Lower leg skin (tissue), 4 donors: ENCODE data around the gene KRTAP6-1. TPM values are rescaled to one million over a fixed set of nuclear protein-coding genes. Genes with fewer than 3 reads are reported as not detected.

Experiments used
- DNase-seq, 2 donors: peaks; one replicate each; pipeline ENCODE4 v3.0.0-alpha.2; 2019; ENCODE audit warnings: low spot score in 2 of 2
- H3K4me3 ChIP-seq: fragments of 200-600 bp; sonication (generic); 2 replicates; pipeline ENCODE4 v1.5.1; 2017; ENCODE audit warnings: mild to moderate bottlenecking, low read depth; ENCODE audit not compliant: poor library complexity, severe bottlenecking
- CTCF ChIP-seq, 3 donors: fragments of 450-650 bp; IDR thresholded peaks; one replicate each; pipeline ENCODE4 v1.5.1; 2016; ENCODE audit warnings: antibody characterized with exemption in 3 of 3, mild to moderate bottlenecking in 3 of 3, moderate library complexity in 2 of 3
- POLR2A ChIP-seq, 2 donors: fragments of 450-650 bp; IDR thresholded peaks; one replicate each; pipeline ENCODE4 v1.6.1; 2016 to 2017; ENCODE audit warnings: antibody characterized with exemption in 2 of 2, mild to moderate bottlenecking in 1 of 2, moderate library complexity in 1 of 2
- WGBS, 2 donors: methylation state at CpG; one replicate each; pipeline ENCODE4 v1.1.5; 2018; 5-methylcytosine and 5-hydroxymethylcytosine counted together
- intact Hi-C: fragments of 100-400 bp; cut with DNase I; formaldehyde crosslinking; loops from one replicate; pipeline ENCODE4 v1.15.0; 2023; ENCODE audit warnings: low total_unique reads
- total RNA-seq, 4 donors: library from RNA; depleted of rRNA; stranded (reverse); fragments of >200 nt; gene quantifications; one replicate each; pipeline ENCODE4 v1.1.0, GENCODE V29; 2016

Gene KRTAP6-1
- total RNA-seq, 4 donors from 2014 or later = 14.9 TPM; not detected in 3

DNA sequence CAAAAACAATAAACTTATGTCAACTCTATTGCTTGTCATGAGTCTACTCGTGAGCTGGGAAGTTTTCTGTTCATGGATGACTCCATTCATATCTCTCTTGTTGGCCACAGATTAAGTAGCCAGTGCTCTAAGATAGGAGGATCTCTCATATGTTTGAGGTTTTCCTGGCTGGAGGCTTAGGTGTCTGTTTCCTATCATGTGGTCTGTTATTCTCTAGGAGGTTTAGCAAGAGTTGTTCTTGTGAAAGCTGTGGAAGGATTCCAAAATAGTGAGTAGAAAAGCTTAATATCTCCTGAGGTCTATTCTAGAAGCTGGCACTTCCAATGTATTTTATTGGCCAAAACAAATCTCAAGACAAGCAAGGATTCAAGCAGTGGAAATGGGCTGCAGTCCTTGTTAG is 15.5 kb upstream of the KRTAP6-1 start:
- DNase-seq = no peak
- TF ChIP-seq CTCF (IDR thresholded peaks at IDR 0.05) (no peak), POLR2A (IDR thresholded peaks at IDR 0.05) (no peak)
- WGBS, 2 donors = 55 to 65% methylated on average over 1 of the region's 1 CpG
- intact Hi-C loops = no loop called here
- H3K4me3 ChIP-seq = no peak overlapping the region

DNA sequence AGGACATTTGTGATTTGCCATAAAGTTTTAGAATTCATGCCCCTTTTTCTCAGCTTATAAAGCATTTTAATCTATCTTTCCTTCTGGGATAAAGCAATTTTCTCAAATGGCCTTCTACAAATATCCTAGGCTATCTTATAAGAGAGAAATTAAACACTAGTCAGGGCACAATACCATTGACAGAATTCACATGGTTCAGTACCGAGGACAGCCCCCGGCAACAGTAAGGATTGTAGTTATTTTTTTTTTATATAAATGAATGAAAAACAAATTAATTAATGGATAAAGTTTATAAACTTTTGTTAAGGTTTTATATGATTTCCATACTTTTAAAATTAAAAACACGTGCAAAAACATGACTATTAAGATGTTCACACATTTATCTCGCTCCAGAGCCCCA is 14.4 kb upstream of the KRTAP6-1 start:
- DNase-seq = no peak
- TF ChIP-seq CTCF (IDR thresholded peaks at IDR 0.05) = no peak
- no peak for TF ChIP-seq POLR2A (IDR thresholded peaks at IDR 0.05)
- 89 to 90% methylated on average over 4 of the region's 4 CpGs for WGBS, 2 donors
- no peak overlapping the region for H3K4me3 ChIP-seq
- intact Hi-C loops = no loop called here

- no peak overlapping the region for H3K4me3 ChIP-seq
- DNase-seq = no peak
- intact Hi-C loops = no loop called here
- WGBS, 2 donors = 71 to 74% methylated on average over 4 of the region's 4 CpGs
- no peak for TF ChIP-seq CTCF (IDR thresholded peaks at IDR 0.05)
- no peak for TF ChIP-seq POLR2A (IDR thresholded peaks at IDR 0.05)
Measured at GRCh38 chr21:30625449-30626165, 11.9 kb upstream of the KRTAP6-1 start.

- TF ChIP-seq POLR2A (IDR thresholded peaks at IDR 0.05) (no peak), CTCF (IDR thresholded peaks at IDR 0.05) (no peak)
- intact Hi-C loops = no loop called here
- H3K4me3 ChIP-seq = no peak overlapping the region
- 92 to 97% methylated on average over 3 of the region's 3 CpGs for WGBS, 2 donors
- no peak for DNase-seq
Measured at GRCh38 chr21:30623362-30623761, 9.6 kb upstream of the KRTAP6-1 start.

DNA sequence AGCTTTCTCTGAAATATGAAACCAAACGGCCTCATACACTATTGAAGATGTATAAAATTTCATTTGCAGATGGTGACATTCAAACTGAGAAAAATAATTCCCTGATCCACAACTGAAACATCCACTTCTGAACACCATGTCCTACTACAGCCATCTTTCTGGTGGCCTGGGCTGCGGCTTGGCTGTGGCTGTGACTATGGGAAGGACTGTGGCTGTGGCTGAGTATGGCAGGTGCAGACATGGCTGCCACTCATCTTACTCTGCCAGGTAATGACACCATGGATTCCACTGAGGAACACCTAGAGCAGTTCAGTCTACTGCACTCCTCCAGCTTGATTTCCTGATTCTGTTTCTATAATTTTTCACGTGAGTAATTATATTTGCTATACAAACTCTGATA is 6.8 kb upstream of the KRTAP6-1 start, which contains the start of gene KRTAP20-4:
Gene KRTAP20-4, plus strand, starts transcription at position 106 of the 400 bp plus-strand sequence.
- intact Hi-C loops = no loop called here
- no peak within 1 kb of the TSS for H3K4me3 ChIP-seq
- WGBS, 2 donors = 79 to 87% methylated on average over 3 of the region's 3 CpGs
- TF ChIP-seq CTCF (IDR thresholded peaks at IDR 0.05) = no peak
- TF ChIP-seq POLR2A (IDR thresholded peaks at IDR 0.05) = no peak
- DNase-seq = no peak

DNA sequence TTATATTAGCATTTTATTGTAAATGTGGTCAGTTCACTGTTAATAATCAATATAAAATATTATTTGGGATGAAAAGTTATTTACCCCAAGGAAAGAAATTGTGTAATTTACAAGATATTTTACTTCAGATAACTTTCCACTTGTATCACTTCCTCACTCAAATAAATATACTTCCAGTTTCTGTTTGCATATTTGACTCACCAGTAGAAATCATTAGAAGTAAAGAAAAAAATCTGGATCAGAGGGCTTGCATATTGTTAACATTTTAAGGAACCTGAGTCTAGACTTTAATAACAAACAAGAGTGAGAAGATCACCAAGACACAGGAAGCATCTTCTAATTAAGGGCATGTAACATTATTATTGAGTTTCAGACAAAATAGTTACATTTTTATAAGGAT is 6.3 kb upstream of the KRTAP6-1 start:
- DNase-seq = no peak
- TF ChIP-seq POLR2A (IDR thresholded peaks at IDR 0.05) (no peak), CTCF (IDR thresholded peaks at IDR 0.05) (no peak)
- intact Hi-C loops = no loop called here
- no peak overlapping the region for H3K4me3 ChIP-seq
